HG03108 (cell line): Measurements from ENCODE around the gene CRB1.

Experiments used
- ATAC-seq: cut with Tn5 transposase; IDR thresholded peaks from one replicate; pipeline ENCODE4 v1.9.1; 2021; ENCODE audit warnings: moderate library complexity; ENCODE audit not compliant: unreplicated experiment

The CRB1 gene

DNA sequence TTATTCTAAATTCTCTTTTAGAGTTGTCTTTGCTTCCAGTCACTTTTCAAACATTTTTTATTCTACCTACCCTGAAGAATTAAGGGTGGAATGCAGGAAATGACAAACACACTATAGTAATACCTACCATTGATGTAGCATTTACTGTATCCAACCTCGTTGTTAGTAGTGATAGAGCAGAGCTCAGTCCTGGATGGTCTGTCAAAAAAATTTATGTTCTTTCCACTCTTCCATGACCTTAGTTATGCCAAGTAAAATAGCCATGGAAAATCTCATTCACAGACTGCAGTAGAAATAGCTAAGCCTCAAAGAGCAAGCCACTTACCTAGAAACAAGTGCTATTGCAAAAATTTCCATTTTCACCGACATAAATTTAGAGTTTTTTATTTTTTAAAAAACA, 74.6 kb downstream of the CRB1 start:
- no peak for ATAC-seq

GRCh38 chr1:197343663-197344273, 75.7 kb downstream of the CRB1 start:
- ATAC-seq: no peak

- ATAC-seq: no peak
These were observed 83.9 kb downstream of the CRB1 start for GRCh38 chr1:197351821-197352440.

- ATAC-seq: no peak
These were observed 87.4 kb downstream of the CRB1 start for GRCh38 chr1:197355248-197355995.

GRCh38 chr1:197356723-197357533, 88.9 kb downstream of the CRB1 start:
- ATAC-seq: no peak

DNA sequence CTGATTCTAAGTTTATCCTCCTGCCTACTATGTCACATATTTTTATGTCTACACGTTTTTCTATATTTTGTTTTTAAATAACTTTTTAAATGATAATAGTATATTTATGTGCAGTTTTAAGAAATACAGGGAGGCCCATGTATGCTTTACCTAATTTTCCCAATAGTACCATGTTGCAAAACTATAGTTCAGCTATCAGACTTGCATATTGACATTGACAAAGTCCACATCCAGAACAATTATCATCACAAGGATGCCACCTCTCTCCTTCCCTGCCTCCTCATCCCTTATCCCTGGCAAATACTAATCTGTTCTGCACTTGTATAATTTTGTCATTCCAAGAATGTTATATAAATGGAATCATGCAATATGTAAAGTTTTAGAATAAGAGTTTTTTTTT, 90.9 kb downstream of the CRB1 start:
- no peak for ATAC-seq

GRCh38 chr1:197360068-197360467, 92.0 kb downstream of the CRB1 start:
- ATAC-seq: no peak

- ATAC-seq: no peak
These were observed 94.8 kb downstream of the CRB1 start for GRCh38 chr1:197362871-197363270.

DNA sequence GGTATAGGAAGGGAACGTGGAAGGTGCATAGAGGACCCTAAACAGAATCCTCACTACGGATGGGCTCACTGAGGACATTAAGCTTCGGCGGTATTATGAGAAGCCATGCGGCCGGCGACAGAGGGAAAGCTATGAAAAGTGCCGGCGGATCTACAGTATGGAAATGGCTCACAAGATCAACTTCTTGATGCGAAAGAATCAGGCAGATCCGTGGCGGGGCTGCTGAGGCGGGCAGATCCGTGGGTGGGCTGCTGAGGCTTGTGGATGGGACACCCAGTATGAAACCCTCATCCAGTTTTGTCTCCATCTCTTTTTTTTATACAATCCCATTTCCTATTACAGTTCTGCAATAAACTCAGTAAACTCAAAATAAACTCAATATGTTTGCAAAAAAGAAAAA, 95.8 kb downstream of the CRB1 start:
- ATAC-seq: no peak

GRCh38 chr1:197366996-197367395, 98.9 kb downstream of the CRB1 start:
- no peak for ATAC-seq

DNA sequence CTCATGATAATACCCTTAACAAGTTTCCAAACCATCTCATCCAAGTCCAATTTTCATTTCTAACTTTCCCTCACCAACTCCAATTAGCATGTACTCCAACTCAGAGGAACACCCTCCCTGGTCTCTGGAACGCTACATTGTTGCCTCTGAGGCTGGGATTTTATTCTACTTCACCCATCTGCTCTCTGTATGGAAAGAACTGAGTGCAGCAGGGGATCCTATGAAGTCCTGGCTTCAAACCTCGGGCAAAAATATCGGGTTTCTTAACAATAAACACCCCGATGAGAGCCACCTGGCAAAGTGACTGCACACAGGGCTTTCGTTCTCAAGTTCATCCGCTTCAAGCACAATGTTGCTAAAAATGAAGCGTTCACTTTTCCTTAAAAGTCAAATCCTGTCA, 99.6 kb downstream of the CRB1 start:
- ATAC-seq: no peak

- no peak for ATAC-seq
These were observed 106.4 kb downstream of the CRB1 start for GRCh38 chr1:197374428-197374827.

GRCh38 chr1:197384471-197384870, 116.4 kb downstream of the CRB1 start:
- no peak for ATAC-seq

DNA sequence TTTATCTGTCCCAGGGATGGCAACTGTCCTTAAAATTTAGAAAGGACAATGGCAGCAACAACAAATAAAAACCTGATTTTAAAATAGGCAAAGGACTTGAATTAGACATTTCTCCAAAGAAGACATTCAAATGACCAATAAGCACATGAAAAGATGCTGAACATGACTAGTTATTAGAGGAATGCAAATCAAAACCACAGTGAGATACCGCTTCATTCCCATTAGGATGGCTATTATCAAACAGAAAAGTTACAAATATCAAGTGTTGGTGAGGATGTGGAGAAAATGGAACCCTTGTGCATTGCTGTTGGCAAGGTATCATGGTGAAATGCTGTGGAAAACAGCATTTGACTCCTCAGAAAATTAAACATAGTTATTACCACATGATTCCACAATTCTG, 120.7 kb downstream of the CRB1 start:
- ATAC-seq: no peak

DNA sequence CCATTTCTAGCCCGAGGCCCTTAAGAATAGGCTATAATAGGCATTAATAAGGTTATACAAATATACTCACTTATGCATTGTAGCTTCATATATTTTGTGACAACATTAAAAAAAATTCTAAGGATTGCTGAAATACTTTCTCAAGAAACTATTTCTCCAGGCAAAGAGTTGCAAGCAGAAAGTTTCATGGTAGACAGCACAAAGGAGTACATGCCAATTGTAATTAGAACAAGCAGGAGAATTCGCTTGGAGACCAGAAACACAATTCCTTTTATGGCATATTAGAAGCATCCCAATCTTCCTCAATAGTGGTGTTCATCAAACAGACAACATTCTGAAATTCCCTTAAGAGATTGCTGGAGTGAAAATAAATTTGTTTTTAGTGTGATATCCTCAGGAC, 122.8 kb downstream of the CRB1 start:
- ATAC-seq: no peak

DNA sequence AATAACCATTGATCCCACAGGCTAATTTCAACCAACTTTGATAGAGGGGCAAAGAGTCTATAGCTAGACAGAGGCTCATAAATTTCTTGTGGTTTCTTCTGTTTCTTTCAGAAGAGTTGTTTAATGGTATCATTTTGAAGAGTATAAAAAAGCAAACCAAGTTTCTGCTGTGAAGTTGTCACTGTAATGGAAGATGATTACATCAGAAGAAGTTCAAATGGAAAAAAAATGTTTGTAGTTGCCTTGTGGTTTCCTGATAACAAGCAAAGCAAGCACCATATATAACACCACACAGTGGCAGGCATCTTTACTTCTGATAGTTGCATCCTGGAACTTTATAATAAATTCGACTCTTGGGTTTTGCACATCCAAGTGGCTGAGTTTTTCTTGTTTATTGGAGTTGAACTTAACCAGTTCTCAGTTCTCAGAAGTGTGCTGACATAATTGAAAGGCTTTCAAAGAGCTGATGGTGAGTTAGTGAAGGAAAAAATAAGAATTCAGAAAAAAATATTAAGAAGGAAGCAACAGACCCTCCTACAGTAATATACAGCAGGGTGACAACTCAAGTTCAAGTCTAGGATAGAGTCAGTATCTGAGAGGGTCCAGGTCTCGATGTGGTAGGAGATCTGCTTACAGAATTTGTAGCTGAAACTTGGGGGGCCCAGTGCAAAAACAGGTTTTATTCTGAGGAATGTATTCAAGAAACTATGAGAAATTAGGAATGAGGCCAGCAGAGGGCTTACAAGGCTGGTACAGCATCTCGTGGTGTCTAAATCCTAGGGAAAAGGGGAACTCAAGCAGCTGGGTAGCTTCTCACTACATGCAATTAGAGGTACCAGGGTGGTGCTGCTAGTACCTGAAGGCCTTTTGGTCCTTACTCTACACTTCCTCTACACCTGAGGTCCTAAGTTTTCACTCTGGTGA, 123.5 kb downstream of the CRB1 start:
- ATAC-seq: no peak

DNA sequence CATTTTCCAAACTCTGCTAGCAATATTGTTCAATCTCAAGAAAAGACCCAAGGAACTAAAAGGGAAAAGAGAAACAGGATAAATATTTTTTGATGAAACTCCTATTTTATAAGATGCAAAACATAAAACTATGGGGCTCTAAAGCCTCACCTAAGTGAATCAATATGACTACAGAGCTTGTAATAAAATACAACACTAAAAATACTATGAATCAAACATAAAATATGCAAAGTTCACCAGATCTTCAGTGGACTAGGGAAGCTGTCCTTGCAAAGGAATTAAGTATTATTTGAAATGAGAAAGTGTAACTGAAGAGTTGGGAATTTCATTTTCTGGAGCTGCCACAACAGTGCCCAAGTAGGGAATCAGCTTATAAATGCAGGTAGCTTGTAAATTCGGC, 124.5 kb downstream of the CRB1 start:
- ATAC-seq: no peak

GRCh38 chr1:197393105-197393504, 125.1 kb downstream of the CRB1 start:
- no peak for ATAC-seq

DNA sequence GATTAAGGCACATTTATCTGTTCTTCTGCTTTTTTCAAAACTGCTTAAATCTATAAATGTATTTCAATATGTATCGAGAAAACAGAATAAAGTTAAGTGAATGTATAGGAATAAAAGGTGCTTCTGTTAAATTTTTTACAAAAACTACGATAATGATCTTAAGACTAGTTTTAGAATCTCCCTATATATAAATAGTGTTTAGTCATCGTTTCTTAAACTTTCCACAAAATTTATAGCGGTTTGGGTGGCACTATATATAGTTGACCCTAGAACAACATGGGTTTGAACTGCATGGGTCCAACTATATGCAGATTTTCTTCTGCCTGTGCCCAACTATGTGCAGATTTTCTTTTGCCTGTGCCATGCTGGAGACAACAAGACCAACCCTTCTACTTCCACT, 125.7 kb downstream of the CRB1 start:
- no peak for ATAC-seq

- no peak for ATAC-seq
These were observed 127.0 kb downstream of the CRB1 start for GRCh38 chr1:197394831-197395608.
